HepG2 (cell line): ENCODE data around the gene SSNA1. TPM values are rescaled to one million over a fixed set of nuclear protein-coding genes. Genes with fewer than 3 reads are reported as not detected.

ENCODE experiments used
- HDAC1 ChIP-seq: sonication (generic); formaldehyde crosslinking; IDR thresholded peaks from 2 replicates; pipeline ENCODE4 v1.5.1; 2020; ENCODE audit warnings: mild to moderate bottlenecking, missing genetic modification reagents
- MED8 ChIP-seq: sonication (generic); formaldehyde crosslinking; IDR thresholded peaks from 2 replicates; pipeline ENCODE4 v1.8.1; 2023; ENCODE audit warnings: mild to moderate bottlenecking, missing genetic modification reagents; ENCODE audit not compliant: insufficient replicate concordance
- PPARG ChIP-seq: conservative IDR thresholded peaks from 2 replicates; pipeline ENCODE4 v1.6.1; 2016; ENCODE audit warnings: missing biosample characterization, missing genetic modification reagents
- RBFOX2 ChIP-seq: fragments of 200-400 bp; formaldehyde crosslinking; IDR thresholded peaks from 2 replicates; pipeline ENCODE4 v1.6.1; 2017; ENCODE audit warnings: low read depth, mild to moderate bottlenecking, low read length
- RFXANK ChIP-seq: IDR thresholded peaks from 2 replicates; pipeline ENCODE4 v1.6.1; 2016
- SP140L ChIP-seq: sonication (generic); formaldehyde crosslinking; IDR thresholded peaks from 2 replicates; pipeline ENCODE4 v1.4.0; 2020; ENCODE audit warnings: missing genetic modification reagents, borderline replicate concordance
- TEAD3 ChIP-seq: optimal IDR thresholded peaks from 2 replicates; pipeline ENCODE3; 2016; ENCODE audit warnings: borderline replicate concordance
- U2AF2 ChIP-seq: fragments of 200-400 bp; formaldehyde crosslinking; IDR thresholded peaks from 2 replicates; pipeline ENCODE4 v1.6.1; 2017; ENCODE audit warnings: low read depth, mild to moderate bottlenecking, low read length
- YEATS2 ChIP-seq: sonication (generic); formaldehyde crosslinking; IDR thresholded peaks from 2 replicates; pipeline ENCODE4 v1.4.0; 2020; ENCODE audit warnings: missing genetic modification reagents, borderline replicate concordance
- ZBTB20 ChIP-seq: sonication (generic); formaldehyde crosslinking; IDR thresholded peaks from 2 replicates; pipeline ENCODE4 v1.8.1; 2023; ENCODE audit warnings: missing genetic modification reagents, low read depth, mild to moderate bottlenecking, borderline replicate concordance
- ZC3H4 ChIP-seq: sonication (generic); formaldehyde crosslinking; IDR thresholded peaks from 2 replicates; pipeline ENCODE4 v1.4.0; 2020; ENCODE audit warnings: missing genetic modification reagents, borderline replicate concordance
- ZNF282 ChIP-seq: fragments of 450-650 bp; IDR thresholded peaks from 2 replicates; pipeline ENCODE4 v1.6.1; 2018; ENCODE audit not compliant: partially characterized antibody
- ZNF329 ChIP-seq: sonication (generic); formaldehyde crosslinking; IDR thresholded peaks from 2 replicates; pipeline ENCODE4 v1.9.0; 2021; ENCODE audit warnings: low read depth, mild to moderate bottlenecking, missing genetic modification reagents
- ZNF382 ChIP-seq: sonication (generic); formaldehyde crosslinking; IDR thresholded peaks from 2 replicates; pipeline ENCODE4 v1.5.0; 2020; ENCODE audit warnings: missing genetic modification reagents, mild to moderate bottlenecking, borderline replicate concordance
- ZNF432 ChIP-seq: sonication (generic); formaldehyde crosslinking; IDR thresholded peaks from 2 replicates; pipeline ENCODE4 v1.5.0; 2020; ENCODE audit warnings: missing genetic modification reagents, mild to moderate bottlenecking, borderline replicate concordance
- ZNF749 ChIP-seq: sonication (generic); formaldehyde crosslinking; IDR thresholded peaks from 2 replicates; pipeline ENCODE4 v1.8.0; 2022; ENCODE audit warnings: mild to moderate bottlenecking, missing genetic modification reagents, moderate library complexity, borderline replicate concordance
- ZSCAN25 ChIP-seq: sonication (generic); formaldehyde crosslinking; IDR thresholded peaks from 2 replicates; pipeline ENCODE4 v1.8.0; 2022; ENCODE audit warnings: mild to moderate bottlenecking, missing genetic modification reagents
- ZSCAN5A ChIP-seq: sonication (generic); formaldehyde crosslinking; IDR thresholded peaks from 2 replicates; pipeline ENCODE4 v1.8.0; 2022; ENCODE audit warnings: mild to moderate bottlenecking, missing genetic modification reagents, borderline replicate concordance
- polyA plus RNA-seq, 8 experiments: library from polyadenylated mRNA; depleted of rRNA in 3 of 8; stranded (reverse) in 7 of 8; unstranded in 1 of 8; fragments of >200 nt; fragmentation: Illumina TruSeq in 4 of 8; extraction: Trizol in 4 of 8; gene quantifications; 2 replicates each; pipeline versions ENCODE4 v1.2.1 to v1.2.3, GENCODE V29; 2011 to 2016; ENCODE audit warnings: low read depth in 4 of 8, missing spikeins in 1 of 8, mixed read lengths in 1 of 8; ENCODE audit not compliant: insufficient read depth in 1 of 8
- total RNA-seq, 5 experiments: library from RNA; depleted of rRNA; stranded (reverse); fragments of >200 nt; fragmentation: Illumina TruSeq; extraction: Trizol; gene quantifications; 2 replicates each; pipeline ENCODE4 v1.2.3, GENCODE V29; 2016; ENCODE audit warnings: low read depth in 1 of 5
- TF ChIP-seq, protein P1 (sequence below): sonication (generic); formaldehyde crosslinking; conservative IDR thresholded peaks from 2 replicates; pipeline ENCODE4 v1.4.0; 2020; ENCODE audit warnings: missing genetic modification reagents
- TF ChIP-seq, protein P2 (sequence below): sonication (generic); formaldehyde crosslinking; IDR thresholded peaks from 2 replicates; pipeline ENCODE4 v1.4.0; 2020; ENCODE audit warnings: mild to moderate bottlenecking, missing genetic modification reagents
- TF ChIP-seq, protein P3 (sequence below): sonication (generic); formaldehyde crosslinking; IDR thresholded peaks from 2 replicates; pipeline ENCODE4 v1.5.0; 2020; ENCODE audit warnings: missing genetic modification reagents

Gene SSNA1
- total and polyA plus RNA-seq, 2 of the 13 experiments (the other 11 are each of a cell fraction or from before 2014, with no cell fraction given), result 35.9 to 49.4 TPM

DNA sequence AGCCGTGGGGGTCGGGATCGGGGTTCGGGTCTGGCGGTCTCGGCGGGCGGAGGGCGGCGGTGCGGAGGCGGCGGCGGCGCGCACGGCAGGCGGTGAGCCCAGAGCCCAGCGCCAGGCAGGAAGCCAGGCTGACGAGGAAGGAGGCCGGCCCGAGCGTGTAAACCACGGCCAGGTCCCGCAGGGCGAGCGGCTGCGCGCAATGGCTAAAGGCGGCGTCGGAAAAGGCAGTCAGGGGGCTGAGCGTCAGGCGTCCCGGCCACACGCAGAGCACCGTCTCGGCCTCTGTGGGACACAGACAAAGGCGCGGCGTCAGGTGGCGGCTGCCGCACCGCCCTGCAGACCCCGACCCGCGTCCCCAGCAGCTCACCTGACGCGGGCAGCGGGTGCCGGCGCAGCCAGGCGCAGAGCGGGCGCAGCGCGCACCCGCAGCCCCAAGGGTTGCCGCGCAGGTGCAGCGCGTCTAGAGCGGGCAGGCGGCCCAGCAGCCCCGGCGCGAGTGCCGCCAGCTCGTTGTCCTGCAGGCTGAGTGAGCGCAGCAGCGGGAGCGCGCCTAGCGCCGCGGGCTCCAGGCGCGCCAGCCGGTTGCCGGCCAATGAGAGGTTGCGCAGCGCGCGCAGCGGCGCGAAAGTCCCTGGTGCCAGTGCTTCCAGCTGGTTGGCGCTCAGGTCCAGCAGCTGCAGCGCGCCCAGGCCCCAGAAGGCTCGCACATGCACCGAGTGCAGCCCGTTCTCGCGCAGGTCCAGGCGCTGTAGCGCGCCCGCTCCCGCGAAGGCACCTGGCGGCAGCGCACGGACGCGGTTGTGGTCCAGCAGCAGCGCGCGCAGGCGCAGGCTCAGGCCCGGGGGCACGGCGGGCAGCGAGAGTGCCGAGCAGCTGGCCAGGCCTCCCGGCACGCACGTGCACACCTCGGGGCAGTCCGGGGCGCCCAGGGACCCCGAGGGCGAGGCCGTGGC, 19.3 kb upstream of the SSNA1 start (continued):
- TF ChIP-seq, protein P1, sequence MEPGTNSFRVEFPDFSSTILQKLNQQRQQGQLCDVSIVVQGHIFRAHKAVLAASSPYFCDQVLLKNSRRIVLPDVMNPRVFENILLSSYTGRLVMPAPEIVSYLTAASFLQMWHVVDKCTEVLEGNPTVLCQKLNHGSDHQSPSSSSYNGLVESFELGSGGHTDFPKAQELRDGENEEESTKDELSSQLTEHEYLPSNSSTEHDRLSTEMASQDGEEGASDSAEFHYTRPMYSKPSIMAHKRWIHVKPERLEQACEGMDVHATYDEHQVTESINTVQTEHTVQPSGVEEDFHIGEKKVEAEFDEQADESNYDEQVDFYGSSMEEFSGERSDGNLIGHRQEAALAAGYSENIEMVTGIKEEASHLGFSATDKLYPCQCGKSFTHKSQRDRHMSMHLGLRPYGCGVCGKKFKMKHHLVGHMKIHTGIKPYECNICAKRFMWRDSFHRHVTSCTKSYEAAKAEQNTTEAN (CRISPR knock-in tag), result 0 out of 2 replicates have a peak, but pooled peaks have one; percentile 20
- no peak for TF ChIP-seq ZNF382 (CRISPR knock-in tag)
- no peak for TF ChIP-seq ZNF282
- TF ChIP-seq, protein P2, sequence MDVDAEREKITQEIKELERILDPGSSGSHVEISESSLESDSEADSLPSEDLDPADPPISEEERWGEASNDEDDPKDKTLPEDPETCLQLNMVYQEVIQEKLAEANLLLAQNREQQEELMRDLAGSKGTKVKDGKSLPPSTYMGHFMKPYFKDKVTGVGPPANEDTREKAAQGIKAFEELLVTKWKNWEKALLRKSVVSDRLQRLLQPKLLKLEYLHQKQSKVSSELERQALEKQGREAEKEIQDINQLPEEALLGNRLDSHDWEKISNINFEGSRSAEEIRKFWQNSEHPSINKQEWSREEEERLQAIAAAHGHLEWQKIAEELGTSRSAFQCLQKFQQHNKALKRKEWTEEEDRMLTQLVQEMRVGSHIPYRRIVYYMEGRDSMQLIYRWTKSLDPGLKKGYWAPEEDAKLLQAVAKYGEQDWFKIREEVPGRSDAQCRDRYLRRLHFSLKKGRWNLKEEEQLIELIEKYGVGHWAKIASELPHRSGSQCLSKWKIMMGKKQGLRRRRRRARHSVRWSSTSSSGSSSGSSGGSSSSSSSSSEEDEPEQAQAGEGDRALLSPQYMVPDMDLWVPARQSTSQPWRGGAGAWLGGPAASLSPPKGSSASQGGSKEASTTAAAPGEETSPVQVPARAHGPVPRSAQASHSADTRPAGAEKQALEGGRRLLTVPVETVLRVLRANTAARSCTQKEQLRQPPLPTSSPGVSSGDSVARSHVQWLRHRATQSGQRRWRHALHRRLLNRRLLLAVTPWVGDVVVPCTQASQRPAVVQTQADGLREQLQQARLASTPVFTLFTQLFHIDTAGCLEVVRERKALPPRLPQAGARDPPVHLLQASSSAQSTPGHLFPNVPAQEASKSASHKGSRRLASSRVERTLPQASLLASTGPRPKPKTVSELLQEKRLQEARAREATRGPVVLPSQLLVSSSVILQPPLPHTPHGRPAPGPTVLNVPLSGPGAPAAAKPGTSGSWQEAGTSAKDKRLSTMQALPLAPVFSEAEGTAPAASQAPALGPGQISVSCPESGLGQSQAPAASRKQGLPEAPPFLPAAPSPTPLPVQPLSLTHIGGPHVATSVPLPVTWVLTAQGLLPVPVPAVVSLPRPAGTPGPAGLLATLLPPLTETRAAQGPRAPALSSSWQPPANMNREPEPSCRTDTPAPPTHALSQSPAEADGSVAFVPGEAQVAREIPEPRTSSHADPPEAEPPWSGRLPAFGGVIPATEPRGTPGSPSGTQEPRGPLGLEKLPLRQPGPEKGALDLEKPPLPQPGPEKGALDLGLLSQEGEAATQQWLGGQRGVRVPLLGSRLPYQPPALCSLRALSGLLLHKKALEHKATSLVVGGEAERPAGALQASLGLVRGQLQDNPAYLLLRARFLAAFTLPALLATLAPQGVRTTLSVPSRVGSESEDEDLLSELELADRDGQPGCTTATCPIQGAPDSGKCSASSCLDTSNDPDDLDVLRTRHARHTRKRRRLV, result no peak
- TF ChIP-seq, protein P3, sequence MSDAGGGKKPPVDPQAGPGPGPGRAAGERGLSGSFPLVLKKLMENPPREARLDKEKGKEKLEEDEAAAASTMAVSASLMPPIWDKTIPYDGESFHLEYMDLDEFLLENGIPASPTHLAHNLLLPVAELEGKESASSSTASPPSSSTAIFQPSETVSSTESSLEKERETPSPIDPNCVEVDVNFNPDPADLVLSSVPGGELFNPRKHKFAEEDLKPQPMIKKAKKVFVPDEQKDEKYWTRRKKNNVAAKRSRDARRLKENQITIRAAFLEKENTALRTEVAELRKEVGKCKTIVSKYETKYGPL, result no peak
- no peak for TF ChIP-seq ZBTB20 (CRISPR knock-in tag)
- no peak for TF ChIP-seq ZSCAN5A
- TF ChIP-seq TEAD3 (CRISPR knock-in tag), result no peak
- TF ChIP-seq YEATS2, result peak; percentile 35; the same call in 1 of the 2 replicates
- no peak for TF ChIP-seq RFXANK (CRISPR knock-in tag)
- no peak for TF ChIP-seq HDAC1 (CRISPR knock-in tag)
- peak; percentile 42; the same call in 1 of the 2 replicates for TF ChIP-seq RBFOX2
- peak; percentile 39; the same call in 1 of the 2 replicates for TF ChIP-seq ZNF749 (CRISPR knock-in tag)
- no peak for TF ChIP-seq MED8
- no peak for TF ChIP-seq PPARG (CRISPR knock-in tag)
- no peak for TF ChIP-seq U2AF2
- no peak for TF ChIP-seq ZNF432
- TF ChIP-seq ZC3H4, result no peak
- TF ChIP-seq ZSCAN25 (CRISPR knock-in tag), result 0 out of 2 replicates have a peak, but pooled peaks have one; percentile 26
- TF ChIP-seq ZNF329, result peak; percentile 45; the same call in 1 of the 2 replicates
- TF ChIP-seq SP140L, result no peak
